DND-41 (cell line): Measurements from ENCODE around the gene GPC5.

Source experiments
- ATAC-seq: fragments of 200-7000 bp; cut with Tn5 transposase; 3 replicates; pipeline ENCODE4 v1.9.1; 2021; ENCODE audit warnings: low read depth; ENCODE audit not compliant: insufficient read depth
- DNase-seq: peaks from one replicate; pipeline ENCODE4 v3.0.0-alpha.2; 2020
- H2AFZ ChIP-seq: 2 replicates; pipeline ENCODE4 v1.6.0; 2012; ENCODE audit warnings: low read depth, low read length
- H3K27ac ChIP-seq: 2 replicates; pipeline ENCODE4 v1.5.1; 2012; ENCODE audit warnings: low read length, inconsistent platforms
- H3K27me3 ChIP-seq: fragments of 200-600 bp; sonication (generic); 2 replicates; pipeline ENCODE4 v1.6.0; 2012; ENCODE audit warnings: low read length, mild to moderate bottlenecking, inconsistent platforms; ENCODE audit not compliant: insufficient read depth, poor library complexity
- H3K36me3 ChIP-seq: 2 replicates; pipeline ENCODE4 v1.5.1; 2012; ENCODE audit warnings: low read length, inconsistent platforms; ENCODE audit not compliant: insufficient read depth
- H3K4me1 ChIP-seq: 2 replicates; pipeline ENCODE4 v1.5.1; 2012; ENCODE audit warnings: mild to moderate bottlenecking, low read length; ENCODE audit not compliant: insufficient read depth
- H3K4me2 ChIP-seq: 2 replicates; pipeline ENCODE4 v1.6.0; 2012; ENCODE audit warnings: mild to moderate bottlenecking, moderate library complexity, low read length, inconsistent platforms; ENCODE audit not compliant: insufficient read depth
- H3K4me3 ChIP-seq, 2 experiments: fragments of 200-600 bp in 1 of 2; shearing (Covaris generic) in 1 of 2; 2 replicates each; pipeline ENCODE4 v1.5.1; 2012 to 2016; ENCODE audit warnings: inconsistent platforms in 2 of 2, low read length in 2 of 2, mild to moderate bottlenecking in 2 of 2, low read depth in 1 of 2, moderate library complexity in 1 of 2
- H3K79me2 ChIP-seq: 2 replicates; pipeline ENCODE4 v1.6.0; 2012; ENCODE audit warnings: low read length, inconsistent platforms; ENCODE audit not compliant: insufficient read depth
- H3K9ac ChIP-seq: 2 replicates; pipeline ENCODE4 v1.6.0; 2012; ENCODE audit warnings: low read depth, mild to moderate bottlenecking, inconsistent platforms, low read length, moderate library complexity
- H3K9me3 ChIP-seq: 2 replicates; pipeline ENCODE4 v1.5.1; 2012; ENCODE audit warnings: low read length, moderate library complexity, mild to moderate bottlenecking, inconsistent platforms; ENCODE audit not compliant: insufficient read depth, severe bottlenecking
- H4K20me1 ChIP-seq: 2 replicates; pipeline ENCODE4 v1.6.0; 2012; ENCODE audit warnings: low read length; ENCODE audit not compliant: insufficient read depth
- EZH2 ChIP-seq: IDR thresholded peaks from 3 replicates; pipeline ENCODE4 v1.6.1; 2012; ENCODE audit warnings: borderline replicate concordance, low read depth, mild to moderate bottlenecking, moderate library complexity, low read length, inconsistent platforms; ENCODE audit not compliant: severe bottlenecking
- TF ChIP-seq, protein P1 (sequence below): IDR thresholded peaks from 2 replicates; pipeline ENCODE4 v1.5.1; 2012; ENCODE audit warnings: borderline replicate concordance, low read length, moderate library complexity, mild to moderate bottlenecking; ENCODE audit not compliant: poor library complexity, severe bottlenecking; ENCODE audit errors: extremely low read depth

Gene GPC5

DNA sequence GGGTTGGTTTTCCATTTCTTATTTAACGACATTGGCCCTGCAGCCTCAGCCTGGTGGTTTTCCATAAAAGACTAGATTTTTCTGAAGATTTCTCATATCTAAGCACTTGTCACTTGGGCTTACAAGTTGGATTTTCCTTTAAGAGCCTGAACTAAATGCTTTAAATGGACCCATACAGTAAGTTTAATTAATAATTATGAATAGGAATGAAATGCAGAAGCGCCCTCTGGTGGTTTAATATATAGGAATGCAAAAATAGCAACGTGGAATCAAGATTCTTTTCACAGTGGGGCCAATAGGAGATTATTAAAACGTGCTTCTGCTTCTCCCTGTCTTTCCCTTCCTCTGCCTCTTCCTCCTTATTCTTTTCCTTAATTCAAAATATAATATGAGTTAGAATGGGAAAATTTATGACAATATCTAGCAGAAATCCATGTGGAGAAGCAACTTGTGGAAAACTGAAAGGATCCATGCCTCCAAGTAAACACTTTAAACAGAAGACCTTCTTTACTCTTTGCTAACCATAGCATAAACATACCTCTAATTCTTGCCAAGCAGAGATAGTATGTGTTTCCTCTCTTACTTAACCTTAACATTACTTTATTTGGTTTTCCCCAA, 324.0 kb downstream of the GPC5 start:
- no peaks in the 10 kb centered on the region for H3K36me3 ChIP-seq
- no peaks in the 10 kb centered on the region for H3K9me3 ChIP-seq
- no peak for TF ChIP-seq EZH2
- TF ChIP-seq, protein P1, sequence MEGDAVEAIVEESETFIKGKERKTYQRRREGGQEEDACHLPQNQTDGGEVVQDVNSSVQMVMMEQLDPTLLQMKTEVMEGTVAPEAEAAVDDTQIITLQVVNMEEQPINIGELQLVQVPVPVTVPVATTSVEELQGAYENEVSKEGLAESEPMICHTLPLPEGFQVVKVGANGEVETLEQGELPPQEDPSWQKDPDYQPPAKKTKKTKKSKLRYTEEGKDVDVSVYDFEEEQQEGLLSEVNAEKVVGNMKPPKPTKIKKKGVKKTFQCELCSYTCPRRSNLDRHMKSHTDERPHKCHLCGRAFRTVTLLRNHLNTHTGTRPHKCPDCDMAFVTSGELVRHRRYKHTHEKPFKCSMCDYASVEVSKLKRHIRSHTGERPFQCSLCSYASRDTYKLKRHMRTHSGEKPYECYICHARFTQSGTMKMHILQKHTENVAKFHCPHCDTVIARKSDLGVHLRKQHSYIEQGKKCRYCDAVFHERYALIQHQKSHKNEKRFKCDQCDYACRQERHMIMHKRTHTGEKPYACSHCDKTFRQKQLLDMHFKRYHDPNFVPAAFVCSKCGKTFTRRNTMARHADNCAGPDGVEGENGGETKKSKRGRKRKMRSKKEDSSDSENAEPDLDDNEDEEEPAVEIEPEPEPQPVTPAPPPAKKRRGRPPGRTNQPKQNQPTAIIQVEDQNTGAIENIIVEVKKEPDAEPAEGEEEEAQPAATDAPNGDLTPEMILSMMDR, result peak; percentile 67
- no peak overlapping the region for H2AFZ ChIP-seq
- no peaks in the 10 kb centered on the region for H3K4me1 ChIP-seq
- no peak overlapping the region for H3K27ac ChIP-seq
- DNase-seq (no peak), ATAC-seq (no peak)
- H3K9ac ChIP-seq, result no peak overlapping the region
- H4K20me1 ChIP-seq, result no peaks in the 10 kb centered on the region
- H3K27me3 ChIP-seq, result no peaks in the 10 kb centered on the region
- H3K79me2 ChIP-seq, result no peaks in the 10 kb centered on the region
- no peak overlapping the region for H3K4me2 ChIP-seq
- no peak overlapping the region for H3K4me3 ChIP-seq

DNA sequence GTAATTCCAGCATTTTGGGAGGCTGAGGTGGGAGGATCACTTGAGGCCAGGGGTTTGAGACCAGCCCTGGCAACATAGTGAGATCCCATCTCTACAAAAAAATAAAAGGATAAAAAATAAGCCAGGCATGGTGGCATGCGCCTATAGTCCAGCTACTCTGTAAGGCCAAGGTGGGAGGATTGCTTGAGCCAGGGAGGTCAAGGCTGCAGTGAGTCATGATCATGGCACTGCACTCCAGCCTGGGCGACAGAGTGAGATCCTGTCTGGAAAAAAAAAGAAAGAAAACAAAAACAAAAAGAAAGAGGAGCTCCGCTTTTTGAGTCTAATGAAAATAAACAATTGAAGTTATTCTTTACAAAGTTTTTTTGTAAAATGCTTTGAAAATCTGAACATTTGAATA, 326.2 kb downstream of the GPC5 start:
- H2AFZ ChIP-seq, result no peak overlapping the region

DNA sequence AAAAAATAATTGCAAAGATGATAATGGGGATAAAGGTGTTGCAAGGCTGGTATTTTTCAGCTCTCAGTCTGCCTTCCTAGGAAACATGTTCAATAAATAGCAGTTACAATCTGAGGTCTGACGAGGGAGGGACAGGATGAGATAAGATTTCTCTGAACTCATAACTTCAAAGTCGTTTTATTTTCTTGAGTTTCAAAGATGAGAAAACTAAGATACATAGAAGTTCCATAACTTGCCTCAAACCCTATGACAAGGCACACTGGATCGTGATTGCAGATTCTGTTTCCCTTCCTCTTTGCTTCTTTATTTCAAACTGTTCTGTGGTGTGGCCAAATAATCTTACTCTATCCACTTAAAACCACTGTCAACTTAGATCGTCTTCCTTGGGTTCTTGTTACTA, 327.2 kb downstream of the GPC5 start:
- H3K27ac ChIP-seq, result no peak overlapping the region
- no peak for DNase-seq
- no peaks in the 10 kb centered on the region for H3K79me2 ChIP-seq
- no peaks in the 10 kb centered on the region for H4K20me1 ChIP-seq
- H3K4me2 ChIP-seq, result no peak overlapping the region
- no peak overlapping the region for H2AFZ ChIP-seq
- H3K9me3 ChIP-seq, result no peaks in the 10 kb centered on the region
- ATAC-seq, result no peak
- no peaks in the 10 kb centered on the region for H3K4me1 ChIP-seq
- H3K4me3 ChIP-seq, result no peak overlapping the region
- no peaks in the 10 kb centered on the region for H3K36me3 ChIP-seq
- TF ChIP-seq, protein P1, result no peak
- TF ChIP-seq EZH2, result no peak
- H3K9ac ChIP-seq, result no peak overlapping the region
- no peaks in the 10 kb centered on the region for H3K27me3 ChIP-seq

More for the DNA sequence above, 326.2 kb downstream of the GPC5 start:
- Histone ChIP-seq H3K9me3 (no peaks in the 10 kb centered on the region), H4K20me1 (no peaks in the 10 kb centered on the region), H3K4me2 (no peak overlapping the region), H3K4me1 (no peaks in the 10 kb centered on the region), H3K27me3 (no peaks in the 10 kb centered on the region), H3K27ac (no peak overlapping the region), H3K4me3 (no peak overlapping the region), H3K9ac (no peak overlapping the region), H3K79me2 (no peaks in the 10 kb centered on the region), H3K36me3 (no peaks in the 10 kb centered on the region)
- DNase-seq (no peak), ATAC-seq (no peak)
- TF ChIP-seq, protein P1, result no peak
- no peak for TF ChIP-seq EZH2
